Activated T-helper 1 cell treated with Interleukin-2 at 50 U/mL for 16 hours (primary cell): ENCODE results near the gene KANSL3.
A peak's percentile ranks its signal among the peaks of the same experiment; 100 is the strongest.
"Not testable (repeated sequence)": the region's sequence is repeated elsewhere in the genome, so short reads cannot be mapped to it uniquely, and the experiment has no call there.

ENCODE experiments used
- DNase-seq: peaks from one replicate; pipeline ENCODE4 v3.0.0-alpha.2; 2020; ENCODE audit warnings: low read depth

The KANSL3 gene

DNA sequence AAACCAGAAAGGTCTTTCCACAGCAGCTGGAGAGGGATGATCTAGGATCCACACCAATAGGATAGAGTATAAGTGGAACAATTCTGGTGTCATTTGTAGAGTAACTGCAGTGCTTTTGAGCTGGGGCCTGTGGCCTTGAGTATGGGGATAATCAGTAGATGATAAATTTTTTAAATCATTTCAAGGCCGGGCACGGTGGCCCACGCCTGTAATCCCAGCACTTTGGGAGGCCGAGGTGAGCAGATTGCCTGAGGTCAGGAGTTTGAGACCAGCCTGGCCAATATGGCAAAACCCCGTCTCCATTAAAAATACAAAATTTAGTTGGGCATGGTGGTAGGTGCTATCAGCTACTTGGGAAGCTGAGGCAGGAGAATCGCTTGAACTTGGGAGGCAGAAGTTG lies 80.7 kb downstream of the KANSL3 start:
- DNase-seq = not testable (repeated sequence)

- DNase-seq = no peak
Observed at GRCh38 chr2:96556441-96557330, 81.4 kb downstream of the KANSL3 start.

GRCh38 chr2:96555146-96555610 lies 82.9 kb downstream of the KANSL3 start:
- DNase-seq = no peak

- DNase-seq = peak; percentile 54
Observed at GRCh38 chr2:96554293-96555145, 83.6 kb downstream of the KANSL3 start.

- not testable (repeated sequence) for DNase-seq
Observed at GRCh38 chr2:96553957-96554292, 84.2 kb downstream of the KANSL3 start.

DNA sequence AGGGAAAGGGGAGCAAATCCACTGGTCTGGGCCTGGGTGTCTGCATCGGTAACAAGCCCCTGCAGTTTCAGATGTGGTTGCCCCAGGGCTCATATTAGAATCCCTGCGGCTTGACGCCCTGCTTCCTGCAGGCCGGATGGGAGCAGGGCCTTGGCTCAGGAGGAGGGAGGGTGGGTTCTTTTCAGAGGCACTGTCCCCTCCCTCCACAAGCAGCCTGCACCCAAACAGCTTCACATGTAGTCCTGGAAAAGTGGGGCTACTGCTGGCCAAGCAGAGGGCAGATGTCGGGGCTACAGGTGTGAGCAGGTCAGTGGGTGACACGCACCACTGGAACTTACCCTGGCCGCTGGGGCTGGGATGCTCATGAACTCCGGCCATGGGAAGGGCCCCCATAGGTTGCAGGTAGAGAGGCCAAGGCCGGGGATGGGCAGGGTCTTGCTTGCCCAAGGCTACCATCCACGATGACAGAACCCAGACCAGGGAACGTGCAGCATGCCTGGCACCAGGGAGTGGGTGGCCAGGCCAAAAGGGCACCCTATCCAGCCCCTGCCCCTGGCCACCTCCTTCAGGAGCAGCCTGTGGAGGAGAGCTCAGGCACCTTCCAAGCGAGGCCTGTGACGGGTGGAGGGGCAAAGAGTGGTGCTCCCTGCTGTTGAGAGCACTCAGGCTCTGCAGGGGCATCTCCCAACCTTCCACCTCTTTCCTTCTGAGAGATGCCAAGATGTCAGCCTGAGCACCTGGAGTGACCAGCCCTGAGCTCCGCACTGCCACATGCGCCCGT lies 84.7 kb downstream of the KANSL3 start:
- no peak for DNase-seq

GRCh38 chr2:96552315-96553175 lies 85.6 kb downstream of the KANSL3 start:
- no peak for DNase-seq

- no peak for DNase-seq
Observed at GRCh38 chr2:96551605-96552314, 86.4 kb downstream of the KANSL3 start.

DNA sequence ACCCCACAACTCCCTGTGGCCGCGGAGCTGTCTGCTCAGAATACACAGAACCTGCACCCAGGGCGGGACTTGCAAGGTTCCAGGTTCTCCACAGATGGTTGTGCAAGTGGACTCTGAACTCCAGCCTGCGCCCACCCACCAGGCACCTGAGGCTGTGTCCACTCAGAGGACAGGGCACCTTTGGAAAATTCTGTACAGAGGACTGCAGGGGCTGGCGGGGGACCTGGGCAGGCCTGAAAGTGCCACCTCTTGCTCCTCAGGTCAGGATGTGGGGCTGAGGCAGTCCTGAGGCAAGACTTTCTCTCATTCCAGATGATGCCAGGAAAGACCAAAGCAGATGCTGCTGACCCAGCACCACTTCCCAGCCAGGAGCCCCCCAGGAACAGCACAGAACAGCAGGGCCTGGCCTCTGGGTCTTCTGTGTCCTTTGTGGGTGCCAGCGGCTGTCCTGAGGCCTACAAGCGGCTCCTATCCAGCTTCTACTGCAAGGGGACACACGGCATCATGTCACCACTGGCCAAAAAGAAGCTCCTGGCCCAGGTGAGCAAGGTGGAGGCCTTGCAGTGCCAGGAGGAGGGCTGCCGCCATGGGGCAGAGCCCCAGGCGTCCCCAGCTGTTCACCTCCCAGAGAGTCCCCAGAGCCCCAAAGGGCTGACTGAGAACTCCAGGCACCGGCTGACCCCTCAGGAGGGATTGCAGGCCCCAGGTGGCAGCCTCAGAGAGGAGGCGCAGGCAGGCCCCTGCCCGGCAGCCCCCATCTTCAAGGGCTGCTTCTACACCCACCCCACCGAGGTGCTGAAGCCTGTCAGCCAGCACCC lies 87.1 kb downstream of the KANSL3 start:
- DNase-seq = no peak

DNA sequence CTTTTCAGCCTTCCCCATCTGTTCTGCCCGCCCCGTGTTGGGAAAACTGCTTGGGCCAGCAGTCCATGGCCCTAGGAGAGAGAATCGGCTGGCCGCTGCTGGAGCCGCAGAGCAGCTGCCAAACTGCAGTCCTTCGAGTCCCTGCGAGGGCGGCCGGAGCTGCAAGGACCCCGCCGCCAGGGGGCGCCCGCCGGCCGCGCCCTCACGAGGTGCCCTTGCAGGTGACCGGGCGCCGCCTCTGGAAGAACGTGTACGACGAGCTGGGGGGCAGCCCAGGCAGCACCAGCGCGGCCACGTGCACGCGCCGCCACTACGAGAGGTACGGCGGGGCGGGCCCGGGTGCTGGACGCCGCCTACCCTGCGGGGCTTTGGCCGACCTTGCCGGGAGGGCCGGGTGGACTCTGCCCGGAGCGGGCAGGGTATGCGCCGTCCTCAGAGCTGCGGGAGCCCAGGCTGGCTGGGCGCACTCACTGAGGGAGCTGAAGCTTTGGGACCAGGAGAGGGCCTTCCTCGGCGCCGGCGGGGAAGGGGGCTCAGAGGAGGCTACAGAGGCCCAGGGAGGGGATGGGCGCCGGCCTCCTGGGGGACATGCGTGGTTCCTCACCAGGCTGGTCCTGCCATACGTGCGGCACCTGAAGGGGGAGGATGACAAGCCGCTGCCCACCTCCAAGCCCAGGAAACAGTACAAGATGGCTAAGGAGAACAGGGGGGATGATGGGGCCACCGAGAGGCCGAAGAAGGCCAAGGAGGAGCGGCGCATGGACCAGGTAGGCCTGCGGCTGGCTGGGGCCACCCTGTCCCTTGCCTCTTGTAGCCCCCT lies 87.9 kb downstream of the KANSL3 start:
- no peak for DNase-seq

DNA sequence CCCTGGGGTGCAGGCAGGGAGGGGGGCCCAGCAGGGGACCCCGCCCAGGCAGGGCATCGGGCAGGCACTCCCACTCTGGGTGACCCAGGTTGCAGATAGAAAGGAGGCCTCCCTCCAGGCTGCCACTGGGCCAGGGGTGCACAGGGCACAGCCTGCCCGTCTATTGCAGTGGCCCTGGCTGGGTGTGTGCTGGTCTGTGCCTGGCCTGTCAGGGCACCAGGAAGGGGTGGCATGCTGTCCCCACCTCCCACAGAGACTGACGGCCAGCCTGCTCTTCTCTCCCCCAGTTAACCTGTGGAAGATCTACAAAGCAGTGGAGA lies 88.7 kb downstream of the KANSL3 start:
- no peak for DNase-seq

DNA sequence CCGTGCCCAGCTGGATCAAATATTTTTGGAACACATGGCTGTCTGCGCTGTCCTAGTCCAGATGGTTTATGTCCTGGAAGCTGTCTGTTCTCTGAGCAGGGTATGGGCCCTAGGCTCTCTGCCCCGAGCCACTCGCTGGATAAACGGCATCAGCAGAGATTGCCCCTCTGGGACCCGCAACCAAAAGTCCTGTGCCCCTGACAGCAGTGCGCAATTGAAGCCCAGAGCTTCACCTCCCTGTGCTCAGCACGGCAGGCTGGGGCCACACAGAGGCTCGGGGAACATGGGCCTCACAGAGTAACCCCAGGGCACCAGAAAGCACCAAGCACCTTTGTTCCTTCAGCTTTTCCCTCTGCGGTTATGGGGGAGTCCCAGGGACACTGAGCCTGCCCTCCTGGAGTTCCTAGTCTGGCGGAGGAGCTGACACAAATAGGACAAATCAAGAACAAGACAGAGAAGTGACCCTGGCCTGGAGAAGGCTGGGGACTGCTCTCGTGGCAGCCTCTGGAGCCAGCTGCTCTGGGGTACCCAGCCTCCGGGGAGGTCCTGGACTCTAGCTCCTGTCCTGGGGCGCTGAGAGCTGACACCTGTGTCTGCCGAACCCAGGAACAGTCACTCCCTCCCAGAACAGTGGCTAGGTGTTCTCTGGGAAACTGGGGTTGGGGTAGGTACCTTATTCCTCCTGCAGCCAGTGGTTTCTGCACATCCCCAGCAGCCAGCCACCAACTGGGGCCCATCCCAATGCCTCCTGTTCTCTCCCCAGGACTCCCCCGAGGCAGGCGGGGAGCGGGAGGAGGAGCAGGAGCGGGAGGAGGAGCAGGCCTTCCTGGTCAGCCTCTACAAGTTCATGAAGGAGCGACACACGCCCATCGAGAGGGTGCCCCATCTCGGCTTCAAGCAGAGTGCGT lies 89.3 kb downstream of the KANSL3 start:
- DNase-seq = no peak

DNA sequence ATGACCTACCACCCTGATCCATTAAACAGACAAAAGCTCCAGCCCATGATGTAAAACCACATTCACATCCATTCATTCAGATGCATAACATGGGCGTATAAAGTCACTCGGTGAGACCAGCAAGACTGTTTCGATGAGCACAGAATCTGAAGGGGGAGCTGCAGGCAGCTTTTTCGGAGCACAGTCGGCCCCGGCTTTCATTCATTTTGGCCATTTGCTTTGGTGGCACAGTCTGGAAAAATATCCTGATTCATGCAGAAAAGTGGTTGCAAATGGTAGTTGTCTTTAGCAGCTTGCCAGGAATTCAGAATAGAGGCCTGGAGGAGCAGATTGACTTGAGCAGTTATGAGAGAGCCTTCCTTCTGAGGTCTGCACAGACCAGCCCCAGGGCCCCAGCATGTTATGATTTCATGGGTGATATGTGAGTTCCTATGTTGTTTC lies 90.4 kb downstream of the KANSL3 start:
- no peak for DNase-seq

DNA sequence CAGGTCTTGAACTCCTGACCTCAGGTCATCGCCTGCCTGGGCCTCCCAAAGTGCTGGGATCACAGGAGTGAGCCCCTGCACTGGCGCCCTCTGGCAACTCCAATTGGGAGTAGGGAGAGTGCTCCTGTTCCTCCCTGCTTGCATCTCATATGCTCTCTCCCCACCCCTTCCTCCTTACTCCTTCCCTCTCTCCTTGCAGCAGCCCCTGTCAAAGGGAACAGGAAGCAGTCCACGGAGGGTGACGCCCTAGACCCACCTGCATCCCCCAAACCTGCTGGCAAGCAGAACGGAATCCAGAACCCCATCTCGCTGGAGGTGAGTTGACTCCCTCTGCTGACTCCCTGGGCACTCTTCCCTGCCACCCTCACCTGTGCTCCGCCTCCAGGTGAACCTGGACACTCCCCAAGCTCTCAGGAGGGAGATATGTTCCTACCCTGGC lies 90.9 kb downstream of the KANSL3 start:
- DNase-seq = no peak

GRCh38 chr2:96546797-96547196 lies 91.3 kb downstream of the KANSL3 start:
- no peak for DNase-seq

DNA sequence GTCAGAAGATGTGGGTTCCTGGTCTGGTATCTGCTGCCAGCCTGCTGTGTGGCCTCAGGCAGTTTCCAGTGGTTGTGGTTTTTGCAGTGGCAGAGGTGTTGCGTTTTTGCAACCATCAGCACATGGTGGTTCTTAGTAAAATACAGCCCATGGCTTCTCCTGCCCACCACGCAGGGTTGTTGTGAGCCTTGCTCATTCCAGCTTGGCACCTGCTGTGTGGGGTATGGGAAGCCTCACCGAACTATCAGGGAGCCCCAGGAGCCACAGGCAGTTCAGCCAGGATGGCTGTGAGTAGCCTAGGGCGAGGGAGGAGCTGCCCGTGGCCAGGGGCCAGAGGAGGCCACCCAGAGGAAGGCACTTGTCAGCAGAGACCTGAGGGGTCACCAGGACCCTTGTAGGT lies 91.8 kb downstream of the KANSL3 start:
- no peak for DNase-seq
